Dermis blood vessel endothelial cell (primary cell): ENCODE results near the gene STAG1. TPM values are rescaled to one million over a fixed set of nuclear protein-coding genes. Genes with fewer than 3 reads are reported as not detected.

ENCODE experiments used
- DNase-seq: peaks from one replicate; pipeline ENCODE4 v3.0.0; 2010
- total RNA-seq: library from RNA; depleted of rRNA; stranded (reverse); fragments of >200 nt; gene quantifications from 2 replicates; pipeline ENCODE4 v1.2.3, GENCODE V29; 2014

STAG1 gene
- total RNA-seq, 1 donor from 2014 or later, result 45.8 TPM

DNA sequence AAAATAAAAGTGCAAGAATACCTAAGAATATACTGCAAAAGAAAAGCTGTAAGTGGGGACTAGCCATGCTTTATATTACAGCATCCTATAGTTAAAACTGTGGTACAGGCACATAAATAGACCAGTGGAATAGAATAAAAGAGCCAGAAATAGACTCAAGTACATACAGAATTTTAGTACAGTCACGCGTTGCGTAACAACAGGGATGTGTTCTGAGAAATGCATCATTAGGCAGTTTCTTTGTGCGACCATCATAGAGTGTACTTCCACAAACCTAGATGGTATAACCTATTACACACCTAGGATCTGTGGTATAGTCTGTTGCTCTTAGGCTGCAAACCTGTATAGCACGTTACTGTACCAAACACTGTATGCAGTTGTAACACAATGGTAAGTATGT, 440.2 kb downstream of the STAG1 start:
- no peak for DNase-seq

DNA sequence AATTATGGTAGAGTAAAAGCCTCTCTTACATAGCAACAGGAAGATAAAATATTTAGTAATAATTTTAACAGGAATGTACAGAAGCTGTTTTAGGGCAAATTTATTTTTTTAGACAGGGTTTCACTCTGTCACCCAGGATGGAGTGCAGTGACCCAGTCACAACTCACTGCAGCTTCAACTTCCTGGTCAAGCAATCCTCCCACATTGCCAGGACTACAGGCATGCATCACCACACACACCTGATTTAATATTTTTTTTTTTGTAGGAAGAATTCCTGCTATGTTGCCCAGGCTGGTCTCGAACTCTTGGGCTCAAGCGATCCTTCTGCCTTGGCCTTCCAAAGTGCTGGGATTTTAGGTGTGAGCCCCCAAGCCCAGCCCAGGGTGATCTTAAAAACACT, 440.9 kb downstream of the STAG1 start:
- no peak for DNase-seq

DNA sequence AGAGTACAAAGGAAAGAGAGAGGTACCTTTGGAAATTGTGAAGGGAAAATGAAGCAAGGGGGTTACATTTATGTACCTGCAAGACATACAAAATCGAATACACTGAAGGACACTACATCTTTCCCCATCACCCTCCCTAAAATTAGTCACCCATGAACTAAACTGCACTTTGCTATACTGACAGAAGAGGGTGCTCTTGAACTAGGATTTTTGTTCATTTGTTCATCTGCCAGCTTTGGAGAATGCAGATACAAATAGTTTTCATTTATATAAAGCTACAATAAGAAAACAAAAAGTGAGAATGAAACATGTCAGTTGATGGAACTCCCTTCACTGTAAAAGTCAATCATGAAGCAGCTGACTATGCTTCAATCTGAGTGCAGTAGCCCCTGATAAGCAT, 446.3 kb downstream of the STAG1 start:
- peak; percentile 68 for DNase-seq

DNA sequence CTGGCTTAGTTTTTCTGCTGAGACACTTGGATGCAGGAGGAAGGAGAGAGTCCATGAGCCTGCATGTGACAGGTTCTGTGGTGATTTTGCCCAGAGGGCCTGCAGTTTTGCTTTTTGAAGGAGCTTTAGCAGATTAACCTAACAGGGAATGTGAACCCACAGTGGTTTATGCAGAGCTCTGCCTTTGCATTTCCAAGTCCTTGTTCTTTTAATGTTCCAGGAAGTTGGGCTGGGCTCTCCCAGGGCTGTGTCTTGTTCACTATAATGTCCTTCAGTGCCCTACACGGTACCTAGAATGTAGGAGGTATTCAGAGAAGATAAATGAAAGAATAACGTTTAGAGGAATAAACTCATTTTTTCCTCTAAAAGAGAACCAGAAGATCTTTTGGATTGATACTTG, 451.7 kb downstream of the STAG1 start:
- no peak for DNase-seq

DNA sequence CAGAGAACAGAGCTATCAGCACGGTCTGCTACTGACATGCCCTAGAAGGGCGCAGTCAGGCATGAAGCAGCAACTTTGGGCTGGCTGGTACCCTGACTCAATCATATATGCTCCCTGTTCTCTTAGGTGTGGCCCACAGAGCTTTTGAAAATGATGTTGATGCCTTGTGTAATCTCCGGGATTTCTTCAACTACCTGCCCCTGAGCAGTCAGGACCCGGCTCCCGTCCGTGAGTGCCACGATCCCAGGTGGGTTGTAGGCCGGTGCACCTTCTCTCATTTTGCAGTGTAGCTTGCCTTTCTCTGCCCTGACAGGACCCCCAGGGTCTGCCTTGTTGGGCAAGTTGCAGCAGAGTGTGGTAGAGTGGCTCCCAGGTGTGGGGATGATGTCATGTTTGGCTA, 454.4 kb downstream of the STAG1 start:
- no peak for DNase-seq

DNA sequence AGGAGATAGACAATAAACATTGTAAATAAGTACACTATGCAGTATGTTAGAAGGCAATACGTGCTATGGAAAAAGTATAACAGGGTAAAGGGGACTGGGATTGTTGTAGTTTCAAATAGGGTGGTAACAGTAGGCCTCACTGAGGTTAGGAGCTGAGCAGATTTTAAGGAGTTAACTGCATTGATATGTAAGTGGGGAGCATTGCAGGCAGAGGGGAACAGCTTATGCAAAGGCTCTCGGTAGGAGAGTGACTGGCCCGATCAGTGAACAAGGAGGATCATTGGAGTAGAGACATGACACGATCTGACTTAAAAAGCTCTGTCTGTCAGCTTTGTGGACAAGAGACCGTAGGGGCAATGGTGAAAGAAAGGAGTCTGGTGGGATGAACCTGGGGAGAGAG, 455.2 kb downstream of the STAG1 start:
- DNase-seq, result no peak

DNA sequence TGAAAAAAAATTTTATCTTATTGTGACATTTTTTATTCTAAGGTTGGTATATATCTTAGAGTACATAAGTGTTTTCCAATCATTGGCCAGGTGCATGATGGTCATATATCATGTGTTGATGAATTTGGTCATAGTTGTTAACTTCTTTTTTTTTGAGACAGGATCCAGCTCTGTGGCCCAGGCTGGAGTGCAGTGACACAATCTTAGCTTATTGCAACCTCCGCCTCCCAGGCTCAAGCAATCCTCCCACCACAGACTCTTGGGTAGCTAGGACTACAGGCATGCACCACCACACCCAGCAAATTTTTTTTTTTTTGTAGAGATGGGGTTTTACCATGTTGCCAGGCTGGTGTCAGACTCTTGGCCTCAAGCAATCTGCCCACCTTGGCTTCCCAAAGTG, 458.0 kb downstream of the STAG1 start:
- no peak for DNase-seq

DNA sequence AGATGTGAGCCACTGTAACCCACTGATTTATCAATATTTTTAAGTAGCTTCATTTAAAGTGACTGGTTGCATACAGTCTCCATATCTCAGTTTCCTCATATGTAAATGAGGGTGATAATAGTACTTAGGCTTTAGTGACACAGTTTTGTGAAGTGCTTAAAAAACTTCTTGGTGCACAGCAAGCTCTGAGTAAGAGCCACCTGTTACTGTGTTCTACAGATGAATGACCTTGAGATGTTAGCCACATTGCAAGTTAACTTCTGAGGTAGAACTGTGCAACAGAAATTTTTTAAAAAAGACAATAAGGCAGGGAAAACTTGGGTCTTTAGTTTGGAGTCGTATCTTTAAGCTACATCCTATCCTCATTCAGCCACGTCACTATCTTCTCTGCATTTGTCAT, 458.9 kb downstream of the STAG1 start:
- DNase-seq, result no peak

DNA sequence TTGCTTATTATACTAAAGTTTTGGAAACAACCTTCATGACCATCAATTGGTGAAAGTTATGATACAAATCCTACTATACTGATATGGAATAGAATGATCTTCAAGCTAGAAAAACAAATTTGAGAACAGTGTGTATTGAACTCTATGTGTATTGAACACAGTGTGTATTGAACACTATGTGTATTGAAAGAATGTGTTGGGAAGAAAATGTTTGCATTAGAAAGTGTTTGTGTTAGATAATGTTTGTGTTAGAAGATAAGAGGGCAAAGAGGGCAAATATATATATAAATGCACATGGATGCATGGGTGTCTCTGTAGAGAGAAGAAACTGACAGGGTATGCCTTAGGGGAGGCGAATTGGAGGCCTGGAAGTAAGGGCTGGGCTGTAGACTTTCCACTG, 459.7 kb downstream of the STAG1 start:
- DNase-seq, result no peak

DNA sequence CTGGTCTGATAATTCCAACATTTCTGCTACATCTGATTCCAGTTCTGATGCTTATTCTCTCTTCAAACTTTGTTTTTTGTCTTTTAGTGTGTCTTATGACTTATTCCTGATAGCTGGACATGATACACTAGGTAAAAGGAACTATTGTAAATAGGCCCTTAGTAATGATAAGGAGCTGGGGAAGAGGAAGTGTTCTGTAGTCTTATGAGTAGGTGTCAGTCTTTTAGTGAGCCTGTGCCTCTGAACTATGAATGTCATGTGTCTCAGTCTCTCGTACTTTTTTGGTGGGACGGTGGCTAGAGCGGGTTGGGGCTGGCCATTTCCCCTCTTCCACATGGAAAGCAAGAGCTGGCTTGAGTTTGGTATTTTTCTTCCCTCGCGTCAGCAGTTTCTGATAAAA, 460.9 kb downstream of the STAG1 start:
- DNase-seq, result no peak

Other genes starting within 250 kb of the STAG1 start
- gene SLC35G2, start 66.7 kb upstream of the STAG1 start, total RNA-seq, result 28.8 and 31.4 TPM in 2 replicates
- gene NCK1, start 109.8 kb upstream of the STAG1 start, total RNA-seq, result 102 and 150 TPM in 2 replicates
- gene IL20RB, start 205.6 kb upstream of the STAG1 start, total RNA-seq, result 0.60 and 1.7 TPM in 2 replicates